Fibroblast of skin of right quadriceps (primary cell): ENCODE data around the gene OR2J2.
"Not testable (repeated sequence)": the region's sequence is repeated elsewhere in the genome, so short reads cannot be mapped to it uniquely, and the experiment has no call there.

Experiments
- DNase-seq: peaks from one replicate; pipeline ENCODE4 v3.0.0-alpha.2; 2013

Gene OR2J2

DNA sequence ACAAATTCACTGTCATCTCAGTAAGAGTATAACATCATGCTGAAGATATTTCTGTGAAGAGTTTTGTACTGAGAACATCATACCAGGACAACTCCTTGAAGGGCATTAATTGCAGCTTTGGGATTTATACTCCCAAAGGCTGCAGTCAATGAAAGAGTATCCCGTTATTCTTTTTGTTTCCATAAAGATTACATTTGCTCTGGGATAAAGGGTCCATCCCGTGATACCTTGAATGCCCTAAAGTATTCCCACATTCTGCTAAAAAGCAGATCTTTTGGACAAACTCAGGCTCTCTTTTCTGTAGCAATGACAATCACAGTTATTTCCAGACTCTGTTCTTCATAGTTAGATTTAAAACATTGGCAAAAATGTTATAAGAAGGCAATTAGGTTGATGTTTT lies at the start of gene OR2J2:
Gene OR2J2, plus strand, starts transcription at position 301 of the 400 bp plus-strand sequence. CDS start 2,729 bp downstream, outside the sequence.
- DNase-seq, result not testable (repeated sequence)

DNA sequence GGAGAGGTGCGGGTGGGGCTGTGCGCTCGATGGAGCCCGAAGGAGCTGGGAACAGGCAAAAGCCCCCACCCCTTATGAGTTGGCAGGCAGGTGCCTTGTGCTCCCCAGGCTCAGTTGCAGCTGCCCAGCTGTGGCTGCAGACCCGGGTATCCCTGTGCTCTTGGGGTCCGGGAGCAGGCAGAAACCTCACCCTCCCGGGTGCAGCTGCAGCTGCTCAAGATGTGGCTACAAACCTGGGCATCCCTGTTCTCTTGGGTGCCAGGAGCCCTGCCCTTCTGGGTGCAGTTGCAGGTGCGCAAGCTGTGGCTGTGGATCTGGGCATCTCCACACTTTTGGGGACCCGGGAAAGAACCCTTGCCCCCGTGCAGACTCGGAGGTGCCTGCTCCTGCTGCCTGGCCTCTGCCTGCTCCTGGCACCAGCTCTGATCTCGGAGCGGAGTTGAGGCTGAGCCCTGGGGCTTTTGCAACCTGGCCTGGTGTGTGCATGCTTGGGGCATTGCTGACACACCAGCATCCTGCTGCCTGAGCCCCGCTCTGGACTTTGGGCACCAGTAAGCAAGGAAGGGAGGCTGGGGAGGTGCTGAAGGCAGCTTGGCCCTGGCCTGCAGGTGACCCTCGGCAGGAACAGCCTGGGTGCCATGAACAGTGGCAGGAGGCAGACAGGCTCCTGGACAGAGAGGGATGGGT lies 41.2 kb upstream of the OR2J2 start:
- DNase-seq, result no peak

DNA sequence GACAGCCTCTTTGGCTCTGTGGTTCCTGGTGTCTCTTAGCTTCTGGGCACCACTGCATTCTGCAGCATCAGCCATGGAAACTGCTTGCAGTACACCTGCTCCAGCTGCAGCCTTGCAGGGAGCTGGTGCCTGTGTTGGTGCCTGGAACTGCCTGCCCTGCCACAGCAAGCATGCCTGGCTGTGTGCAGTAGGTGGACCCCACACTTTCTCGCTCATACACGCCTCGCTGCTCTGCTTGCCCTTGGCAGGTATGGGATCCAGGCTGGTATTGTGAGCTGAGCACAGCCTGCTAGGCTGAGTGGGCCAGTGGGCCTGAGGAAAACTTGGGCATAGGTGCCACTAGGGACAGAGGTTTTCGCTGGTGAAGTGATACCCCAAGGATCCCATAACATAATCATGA lies 40.1 kb upstream of the OR2J2 start:
- DNase-seq, result no peak

DNA sequence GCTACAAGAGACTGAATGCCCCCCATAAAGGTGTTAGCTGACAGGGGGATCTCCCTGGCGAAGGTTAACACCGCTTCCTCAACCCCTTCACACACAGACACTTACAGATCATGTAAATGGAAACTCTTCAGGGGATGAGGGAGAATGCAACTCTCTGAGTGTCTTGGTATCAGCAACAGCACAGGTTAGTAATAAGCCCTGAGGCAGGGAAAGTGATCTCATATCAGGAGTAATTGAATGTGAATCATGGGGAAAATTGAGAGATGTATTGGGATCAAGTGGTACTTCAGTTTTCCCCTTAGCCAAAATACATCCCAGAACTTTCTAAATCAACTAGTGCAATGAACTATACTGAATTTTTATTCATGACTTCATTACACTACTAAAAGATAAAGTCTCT lies 39.0 kb upstream of the OR2J2 start:
- no peak for DNase-seq

DNA sequence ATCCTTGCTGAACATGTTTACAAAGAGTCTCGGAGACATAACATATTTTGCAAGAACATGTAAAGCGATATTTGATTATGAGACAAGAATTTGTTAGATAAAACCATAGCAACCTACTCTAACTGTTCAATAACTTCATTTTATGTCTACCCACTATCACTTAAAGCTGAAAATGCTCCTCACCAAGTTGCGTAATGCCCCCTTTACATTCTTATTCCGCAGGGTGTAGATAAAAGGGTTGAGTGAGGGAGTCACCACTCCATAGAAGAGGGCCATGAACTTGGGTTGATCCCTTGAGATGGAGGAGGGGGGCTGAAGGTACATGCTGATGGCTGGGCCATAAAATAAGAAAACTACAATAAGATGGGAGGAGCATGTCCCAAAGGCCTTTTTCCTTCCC lies 33.0 kb upstream of the OR2J2 start:
- DNase-seq, result no peak

DNA sequence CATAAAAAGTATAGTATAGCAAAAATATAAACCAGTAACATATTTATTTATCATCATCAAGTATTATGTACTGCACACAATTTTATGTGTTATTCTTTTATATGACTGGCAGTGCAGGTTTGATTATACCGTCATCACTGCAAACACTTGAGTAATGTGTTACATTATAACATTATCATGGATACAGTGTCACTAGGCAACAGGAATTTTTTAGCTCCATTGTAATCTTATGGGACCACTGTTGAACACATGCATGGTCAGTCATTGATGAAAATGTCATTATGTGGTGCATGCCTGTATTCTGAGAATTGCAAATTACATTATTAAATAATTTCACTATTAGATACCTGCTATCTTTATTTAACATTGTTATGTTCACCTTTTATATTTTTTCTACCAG lies 29.1 kb upstream of the OR2J2 start:
- DNase-seq, result no peak

DNA sequence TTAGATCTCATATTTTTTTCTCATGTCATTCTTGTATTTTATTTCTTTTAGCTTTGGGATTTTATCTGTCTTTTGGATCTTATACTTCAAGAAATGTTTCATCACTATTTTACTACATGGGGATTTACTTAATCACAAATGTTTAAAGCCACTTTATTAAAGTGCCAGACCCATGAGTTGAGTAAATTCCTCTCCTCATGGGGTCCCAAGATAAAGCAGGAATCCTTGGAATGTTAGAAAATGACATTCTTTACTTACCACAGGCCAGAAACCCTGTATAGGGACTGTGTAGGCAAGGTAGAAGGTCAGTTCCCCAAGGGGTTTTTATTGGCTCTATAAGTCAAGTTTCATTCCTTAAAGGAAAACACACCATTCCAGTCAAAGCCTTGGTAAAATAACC lies 28.4 kb upstream of the OR2J2 start:
- DNase-seq, result no peak

DNA sequence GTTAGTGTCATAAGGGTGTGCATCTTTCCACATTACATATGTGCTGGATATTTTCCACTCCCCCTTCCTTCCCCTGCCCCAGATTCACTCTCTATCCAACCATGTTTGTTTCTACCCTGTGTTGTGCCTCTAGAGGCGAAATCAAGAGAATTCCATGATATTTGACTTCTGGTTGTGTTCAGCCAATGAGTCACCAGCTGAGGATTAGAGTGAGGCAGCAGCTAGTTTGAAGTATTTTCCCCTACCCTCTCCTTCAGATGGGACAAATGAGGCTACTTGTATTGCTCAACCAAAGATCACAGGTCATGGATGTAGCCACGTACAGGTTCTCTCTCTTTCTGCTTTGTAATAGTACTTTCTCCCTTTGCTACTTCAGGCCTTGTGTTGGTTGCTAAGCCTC lies 24.5 kb upstream of the OR2J2 start:
- DNase-seq, result no peak

DNA sequence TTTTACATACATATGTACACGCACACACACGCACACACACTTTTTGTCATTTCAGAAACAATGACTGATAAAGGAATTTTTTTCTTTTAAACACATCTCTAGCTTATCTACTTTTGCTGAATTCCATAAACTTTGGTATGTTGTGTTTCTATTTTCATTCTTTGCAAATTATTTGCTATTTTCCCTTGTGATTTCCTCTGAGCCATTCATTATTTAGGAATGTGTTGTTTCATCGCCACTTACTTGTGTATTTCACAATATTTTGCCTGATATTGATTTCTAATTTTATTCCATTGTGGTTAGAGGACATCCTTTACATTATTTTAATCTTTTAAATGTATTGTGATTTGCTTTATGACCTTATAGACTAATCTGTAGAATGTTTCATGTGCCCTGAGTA lies 23.6 kb upstream of the OR2J2 start:
- DNase-seq, result no peak

DNA sequence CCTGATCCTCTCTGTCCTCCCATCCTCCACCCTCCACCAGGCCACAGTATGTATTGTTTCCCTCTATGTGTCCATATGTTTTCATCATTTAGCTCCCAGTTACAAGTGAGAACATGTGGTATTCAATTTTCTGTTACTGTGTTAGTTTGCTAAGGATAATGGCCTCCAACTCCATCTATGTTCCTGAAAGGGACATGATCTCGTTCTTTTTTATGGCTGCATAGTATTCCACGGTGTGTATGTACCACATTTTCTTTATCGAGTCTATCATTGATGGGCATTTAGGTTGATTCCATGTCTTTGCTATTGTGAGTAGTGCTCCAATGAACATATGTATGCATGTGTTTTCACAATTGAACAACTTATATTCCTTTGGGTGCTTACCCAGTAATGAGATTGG lies 21.3 kb upstream of the OR2J2 start:
- not testable (repeated sequence) for DNase-seq

DNA sequence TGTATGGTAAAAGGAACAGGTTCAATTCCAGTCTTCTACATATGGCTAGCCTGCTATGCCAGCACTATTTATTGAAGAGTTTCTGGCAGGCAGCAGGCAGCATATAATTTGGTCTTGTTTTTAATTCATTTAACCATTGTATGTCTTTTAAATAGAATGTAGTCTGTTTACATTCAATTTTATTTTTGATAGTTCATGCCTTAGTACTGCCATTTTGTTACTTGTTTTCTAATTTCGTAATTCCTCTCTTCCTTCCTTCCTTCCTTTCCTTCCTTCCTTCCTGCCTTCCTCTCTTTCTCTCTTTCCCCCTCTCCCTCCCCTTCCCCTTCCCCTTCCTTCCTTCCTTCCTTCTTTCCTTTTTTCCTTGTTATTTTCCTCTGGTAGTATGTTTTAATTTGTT lies 17.6 kb upstream of the OR2J2 start:
- DNase-seq, result no peak

DNA sequence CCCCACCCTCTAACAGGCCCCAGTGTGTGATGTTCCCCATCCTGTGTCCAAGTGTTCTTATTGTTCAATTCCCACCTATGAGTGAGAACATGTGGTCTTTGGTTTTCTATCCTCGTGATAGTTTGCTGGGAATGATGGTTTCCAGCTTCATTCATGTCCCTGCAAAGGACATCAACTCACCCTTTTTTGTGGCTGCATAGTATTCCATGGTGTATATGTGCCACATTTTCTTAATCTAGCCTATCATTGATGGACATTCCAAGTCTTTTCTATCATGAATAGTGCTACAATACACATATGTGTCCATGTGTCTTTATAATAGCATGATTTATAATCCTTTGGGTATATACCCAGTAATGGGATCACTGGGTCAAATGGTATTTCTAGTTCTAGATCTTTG lies 15.5 kb upstream of the OR2J2 start:
- DNase-seq, result not testable (repeated sequence)

DNA sequence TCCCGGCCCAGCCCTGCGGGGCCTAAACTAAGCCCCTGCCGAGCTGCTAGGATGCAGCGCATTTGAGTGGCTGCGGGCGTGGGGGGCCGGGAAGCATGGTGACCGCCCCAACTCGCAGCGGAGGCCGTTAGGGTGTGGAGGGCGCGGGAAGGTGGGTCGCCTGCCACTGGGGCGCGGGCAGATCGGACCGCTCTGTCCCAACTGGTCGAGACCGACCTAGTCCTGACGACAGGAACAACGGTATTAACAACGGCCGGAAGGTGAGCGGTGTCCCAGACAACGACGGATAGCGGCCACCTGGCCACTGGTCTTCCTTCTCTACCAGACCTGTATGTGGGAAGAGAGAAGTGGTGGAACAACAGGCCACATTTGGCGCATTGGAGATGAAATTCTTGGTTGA lies 10.8 kb upstream of the OR2J2 start:
- DNase-seq, result not testable (repeated sequence)

DNA sequence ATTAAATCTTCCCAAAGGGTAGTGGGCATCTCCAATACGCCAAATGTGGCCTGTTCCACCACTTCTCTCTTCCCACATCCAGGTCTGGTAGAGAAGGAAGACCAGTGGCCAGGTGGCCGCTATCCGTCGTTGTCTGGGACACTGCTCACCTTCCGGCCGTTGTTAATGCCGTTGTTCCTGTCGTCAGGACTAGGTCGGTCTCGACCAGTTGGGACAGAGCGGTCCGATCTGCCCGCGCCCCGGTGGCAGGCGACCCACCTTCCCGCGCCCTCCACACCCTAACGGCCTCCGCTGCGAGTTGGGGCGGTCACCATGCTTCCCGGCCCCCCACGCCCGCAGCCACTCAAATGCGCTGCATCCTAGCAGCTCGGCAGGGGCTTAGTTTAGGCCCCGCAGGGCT lies 5.1 kb upstream of the OR2J2 start:
- DNase-seq, result not testable (repeated sequence)

DNA sequence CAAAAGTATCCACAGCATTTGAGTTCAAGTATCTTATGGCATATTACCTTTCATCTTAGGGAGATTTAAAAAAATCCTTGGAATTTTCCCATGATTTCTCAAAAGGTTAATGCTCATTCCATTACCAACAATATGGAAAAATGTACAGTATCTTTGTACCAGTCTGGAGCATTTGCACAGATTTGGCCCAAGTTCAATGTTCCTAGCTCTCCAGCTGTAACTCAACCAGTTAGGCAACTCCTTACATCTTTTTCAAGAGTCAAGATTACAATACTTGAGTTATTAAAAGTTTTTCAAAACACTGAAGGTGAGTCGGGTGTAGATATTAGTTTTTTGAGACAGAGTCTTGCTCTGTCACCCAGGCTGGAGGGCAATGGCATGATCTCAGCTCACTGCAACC lies 1.0 kb downstream of the OR2J2 start:
- no peak for DNase-seq

DNA sequence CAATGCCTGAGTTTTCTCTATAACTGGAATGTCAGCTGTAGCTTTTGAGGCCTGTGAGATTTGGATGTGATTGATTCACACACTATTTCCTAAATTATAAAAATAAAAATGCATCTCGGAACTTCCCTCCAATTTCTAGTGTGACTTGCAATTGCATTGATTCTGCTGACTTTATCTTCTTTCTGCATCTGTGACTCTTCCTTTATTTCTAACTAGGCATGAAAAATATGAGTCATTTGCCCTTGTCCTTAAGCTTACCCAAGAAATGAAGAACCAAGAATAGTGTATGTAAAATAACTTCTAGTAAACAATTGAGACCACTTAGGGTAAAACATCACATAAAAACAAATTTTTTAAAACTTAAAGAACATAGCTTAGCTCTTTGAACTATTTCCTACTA lies 12.9 kb downstream of the OR2J2 start:
- no peak for DNase-seq

DNA sequence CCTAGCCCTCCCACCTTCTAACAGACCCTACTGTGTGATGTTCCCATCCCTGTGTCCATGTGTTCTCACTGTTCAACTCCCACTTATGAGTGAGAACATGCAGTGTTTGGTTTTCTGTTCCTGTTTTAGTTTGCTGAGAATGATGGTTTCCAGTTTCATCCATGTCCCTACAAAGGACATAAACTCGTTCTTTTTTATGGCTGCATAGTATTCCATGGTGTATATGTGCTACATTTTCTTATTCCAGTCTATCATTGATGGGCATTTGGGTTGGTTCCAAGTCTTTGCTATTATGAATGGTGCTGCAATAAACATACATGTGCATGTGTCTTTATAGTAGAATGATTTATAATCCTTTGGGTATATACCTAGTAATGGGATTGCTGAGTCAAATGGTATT lies 18.0 kb downstream of the OR2J2 start:
- not testable (repeated sequence) for DNase-seq

DNA sequence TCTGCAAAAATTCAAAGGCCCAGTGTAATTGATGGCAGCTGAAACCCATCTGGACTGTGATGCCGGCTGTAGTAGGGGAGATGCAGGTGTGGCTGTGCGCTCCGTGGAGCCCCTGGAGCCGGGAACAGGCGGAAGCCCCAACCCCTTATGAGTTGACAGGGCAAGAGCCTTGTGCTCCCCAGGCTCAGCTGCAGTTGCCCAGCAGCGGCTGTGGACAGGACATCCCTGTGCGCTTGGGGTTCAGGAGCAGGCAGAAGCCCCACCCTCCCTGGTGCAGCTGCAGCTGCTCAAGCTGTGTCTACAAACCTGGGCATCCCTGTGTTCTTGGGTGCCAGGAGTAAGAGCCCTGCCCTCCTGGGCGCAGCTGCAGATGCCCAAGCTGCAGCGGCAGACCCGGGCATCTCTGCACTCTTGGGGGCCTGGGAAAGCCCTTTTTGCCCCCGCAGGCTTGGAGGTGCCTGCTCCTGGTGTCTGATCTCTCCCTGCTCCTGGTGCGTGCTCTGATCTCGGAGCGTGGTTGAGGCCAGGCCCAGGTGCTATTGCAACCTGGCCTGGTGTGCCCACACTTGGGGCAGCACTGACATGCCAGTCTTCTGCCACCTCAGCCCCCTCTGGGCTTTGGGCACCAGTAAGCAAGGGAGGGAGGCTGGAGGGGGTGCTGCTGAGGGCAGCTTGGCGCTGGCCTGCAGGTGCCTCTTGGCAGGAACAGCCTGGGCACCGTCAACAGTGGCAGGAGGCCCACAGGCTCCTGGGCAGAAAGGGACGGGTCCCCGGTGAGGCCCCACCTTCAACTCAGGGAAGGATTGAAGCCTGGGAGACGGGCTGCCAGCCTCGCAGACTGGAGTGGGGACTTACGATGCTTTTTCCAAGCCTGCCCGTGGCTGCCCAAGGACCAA lies 30.3 kb downstream of the OR2J2 start:
- DNase-seq, result no peak

DNA sequence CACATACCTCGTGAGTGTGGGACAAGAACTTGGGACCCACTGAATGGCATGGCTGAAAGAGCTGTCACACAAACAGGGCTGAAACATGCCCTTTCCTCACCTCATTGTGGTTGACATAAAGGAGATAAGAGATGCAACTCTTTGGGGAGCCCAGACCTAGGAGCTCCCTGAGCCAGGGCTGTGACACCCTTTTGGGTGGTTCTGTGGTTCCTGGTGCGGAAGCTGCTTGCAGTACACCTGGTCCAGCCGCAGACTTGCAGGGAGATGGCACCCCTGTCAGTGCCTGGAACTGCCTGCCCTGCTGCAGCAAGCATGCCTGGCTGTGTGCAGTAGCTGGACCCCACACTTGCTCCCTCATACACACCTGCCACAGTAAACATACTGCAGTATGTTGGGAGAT lies 31.3 kb downstream of the OR2J2 start:
- no peak for DNase-seq

DNA sequence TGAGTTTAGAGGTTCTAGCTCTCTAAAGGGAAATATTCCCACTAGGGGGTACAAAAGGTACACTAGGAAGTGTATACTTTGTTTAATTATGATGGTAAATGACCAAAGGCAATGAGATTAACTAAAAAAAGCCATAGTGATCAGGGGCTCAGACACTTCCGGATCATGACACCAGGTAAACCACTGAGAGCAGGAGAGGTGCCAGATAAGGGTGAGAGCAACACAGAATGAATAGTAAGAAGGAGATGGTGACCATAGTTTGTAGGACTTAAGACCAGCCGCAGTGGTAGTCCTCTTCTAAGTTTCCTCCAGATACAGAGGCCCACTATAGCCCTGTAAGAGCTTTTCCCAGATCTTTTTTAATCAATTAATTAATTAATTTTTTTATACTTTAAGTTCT lies 40.8 kb downstream of the OR2J2 start:
- no peak for DNase-seq

DNA sequence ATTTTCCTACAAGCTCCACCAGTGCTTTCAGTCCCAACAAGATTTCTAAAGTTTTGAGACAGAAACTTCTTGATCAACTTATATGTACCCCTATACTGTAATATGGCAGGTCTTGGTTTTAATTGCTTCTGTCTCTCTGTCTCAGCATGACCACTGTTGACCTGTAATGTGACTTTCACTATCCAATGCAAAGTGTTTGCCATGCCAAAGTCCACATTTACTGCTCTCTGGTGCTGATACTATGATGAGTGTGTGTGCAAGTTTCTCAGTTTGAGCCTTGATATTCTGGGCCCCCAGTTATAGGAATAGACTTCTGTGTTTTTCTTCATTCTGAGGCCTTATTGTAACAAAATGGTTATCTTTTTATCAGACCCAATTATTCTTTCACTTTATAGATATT lies 45.8 kb downstream of the OR2J2 start:
- DNase-seq, result no peak

DNA sequence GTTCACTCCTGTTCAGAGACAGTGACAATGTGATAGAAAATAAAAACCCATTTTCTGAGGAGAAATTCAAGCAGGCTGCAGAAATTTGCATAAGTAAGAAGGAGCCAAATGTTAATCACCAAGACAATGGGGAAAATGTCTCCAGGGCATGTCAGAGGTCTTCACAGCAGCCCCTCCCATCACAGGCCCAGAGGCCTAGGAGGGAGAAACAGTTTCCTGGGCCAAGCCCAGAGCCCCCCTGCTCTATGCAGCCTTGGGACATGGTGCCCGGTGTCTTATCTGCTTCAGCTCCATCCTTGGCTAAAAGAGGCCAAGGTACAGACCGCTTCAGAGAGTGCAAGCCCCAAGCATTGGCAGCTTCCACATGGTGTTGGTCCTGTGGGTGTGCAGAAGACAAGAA lies 46.5 kb downstream of the OR2J2 start:
- not testable (repeated sequence) for DNase-seq

DNA sequence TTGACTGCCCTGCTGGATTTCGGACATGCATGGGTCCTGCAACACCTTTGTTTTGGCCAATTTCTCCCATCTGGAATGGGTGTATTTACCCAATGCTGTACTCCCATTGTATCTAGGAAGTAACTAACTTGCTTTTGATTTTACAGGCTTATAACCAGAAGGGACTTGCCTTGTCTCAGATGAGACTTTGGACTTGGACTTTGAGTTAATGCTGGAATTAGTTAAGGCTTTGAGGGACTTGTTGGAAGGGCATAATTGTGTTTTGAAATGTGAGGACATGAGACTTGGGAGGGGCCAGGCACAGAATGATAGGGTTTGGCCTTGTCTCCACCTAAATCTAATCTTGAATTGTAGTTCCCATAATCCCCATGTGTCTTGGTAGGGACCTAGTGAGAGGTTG lies 47.3 kb downstream of the OR2J2 start:
- not testable (repeated sequence) for DNase-seq
